GM12878 (cell line): Measurements from ENCODE around the gene RABEP1.

Experiments
- CHD2 ChIP-seq: IDR thresholded peaks from 2 replicates; pipeline ENCODE4 v1.6.1; 2011; ENCODE audit warnings: low read depth, low read length, improper control_type of control experiment, borderline replicate concordance
- E2F8 ChIP-seq: fragments of 450-650 bp; IDR thresholded peaks from 2 replicates; pipeline ENCODE4 v1.6.1; 2018; ENCODE audit warnings: mild to moderate bottlenecking, low read depth, moderate library complexity; ENCODE audit not compliant: partially characterized antibody
- PAX8 ChIP-seq: fragments of 450-650 bp; IDR thresholded peaks from 2 replicates; pipeline ENCODE4 v1.6.1; 2017; ENCODE audit warnings: mild to moderate bottlenecking, moderate library complexity
- SP1 ChIP-seq: IDR thresholded peaks from one replicate; pipeline ENCODE4 v1.6.1; 2011; ENCODE audit warnings: low read depth, low read length
- TARDBP ChIP-seq: IDR thresholded peaks from 2 replicates; pipeline ENCODE4 v1.6.1; 2016; ENCODE audit warnings: borderline replicate concordance
- YY1 ChIP-seq: IDR thresholded peaks from 2 replicates; pipeline ENCODE4 v1.6.1; 2011; ENCODE audit warnings: low read depth, mild to moderate bottlenecking, low read length

GRCh38 chr17:5434984-5435383, 152.9 kb downstream of the RABEP1 start:
- TF ChIP-seq PAX8, result no peak
- TF ChIP-seq SP1, result no peak
- no peak for TF ChIP-seq YY1
- no peak for TF ChIP-seq E2F8
- TF ChIP-seq TARDBP, result no peak
- TF ChIP-seq CHD2, result no peak
